ENCODE results near the gene RCOR1. TPM values are rescaled to one million over a fixed set of nuclear protein-coding genes. Genes with fewer than 3 reads are reported as not detected.

Gene RCOR1
- polyA plus RNA-seq, 1 experiment = 16.7 TPM

GRCh38 chr14:102590667-102591099 lies 1.8 kb upstream of the RCOR1 start:
- Histone ChIP-seq H3K9me3 (ENCODE audit: control insufficient read depth, insufficient read depth, low read length) (no peaks in the 10 kb centered on the region; the same call in 1 of the 2 replicates), H3K27ac (ENCODE audit: low read depth, low read length) (peak overlapping the region; percentile 33), H3K27me3 (ENCODE audit: control insufficient read depth, insufficient read depth, low read length) (no peaks in the 10 kb centered on the region), H3K4me3 (ENCODE audit: low read depth, low read length) (peak overlapping the region; percentile 81; the same call in 1 of the 2 replicates)
- DNase-seq (ENCODE audit: low read depth, low spot score) = no peak
- peak; percentile 71 for TF ChIP-seq CTCF (IDR thresholded peaks at IDR 0.05; ENCODE audit: low read depth, low read length)
- ChIA-PET CTCF (interaction anchor here (0.6 to 1.8 kb wide), 3 partner anchors 19 to 74 kb away, joined by 3 to 7 read pairs (median 3); no protein-coding TSS in a partner anchor), POLR2A (interaction anchor here (0.6 to 2.0 kb wide), 2 partner anchors 64 to 66 kb away, joined by 3 to 13 read pairs; no protein-coding TSS in a partner anchor)

DNA sequence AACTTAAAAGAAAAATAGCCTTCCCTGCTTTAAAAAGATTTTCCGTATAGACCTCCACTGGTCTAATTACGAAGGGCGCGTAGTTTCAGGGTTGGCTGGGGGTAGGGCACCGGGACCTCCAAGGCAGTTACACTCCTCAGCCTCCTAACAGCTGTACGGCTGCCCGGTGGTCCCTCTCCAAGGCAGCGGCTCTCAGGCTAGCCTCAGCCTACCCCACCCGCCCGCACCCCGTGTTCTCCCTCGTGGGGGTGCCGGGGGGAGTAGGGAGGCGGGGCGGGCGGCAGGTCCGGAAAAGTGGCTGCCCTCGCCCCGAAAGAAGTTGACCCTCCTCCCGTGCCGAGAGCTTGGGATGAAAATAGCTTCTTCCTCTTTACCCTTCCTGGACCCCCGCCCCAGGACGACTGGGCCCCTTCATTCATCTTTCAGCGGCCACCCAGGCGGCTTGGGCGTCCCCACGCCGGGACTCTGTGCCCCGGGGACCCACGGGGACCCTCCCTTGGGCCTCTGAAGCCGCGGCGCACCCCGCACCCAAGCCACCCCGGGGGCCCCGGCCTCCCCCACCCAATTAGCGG lies 991 bp upstream of the RCOR1 start:
- ChIA-PET POLR2A (interaction anchor here (0.6 to 2.0 kb wide), 5 partner anchors 12 to 67 kb away, joined by 3 to 13 read pairs (median 3); no protein-coding TSS in a partner anchor), CTCF (interaction anchor here (1.0 to 1.8 kb wide), 2 partner anchors 20 to 67 kb away, joined by 3 to 7 read pairs; no protein-coding TSS in a partner anchor)
- DNase-seq (ENCODE audit: low read depth, low spot score) = no peak
- H3K27me3 ChIP-seq (ENCODE audit: control insufficient read depth, insufficient read depth, low read length) = no peaks in the 10 kb centered on the region
- H3K9me3 ChIP-seq (ENCODE audit: control insufficient read depth, insufficient read depth, low read length) = no peaks in the 10 kb centered on the region
- H3K27ac ChIP-seq (ENCODE audit: low read depth, low read length) = peak overlapping the region; percentile 98
- TF ChIP-seq CTCF (IDR thresholded peaks at IDR 0.05; ENCODE audit: low read depth, low read length) = no peak
- peak overlapping the region; percentile 81 for H3K4me3 ChIP-seq (ENCODE audit: low read depth, low read length)

- DNase-seq (ENCODE audit: low read depth, low spot score) = no peak
- ChIA-PET POLR2A (no interaction called here), CTCF (no interaction called here)
- Histone ChIP-seq H3K27me3 (ENCODE audit: control insufficient read depth, insufficient read depth, low read length) (no peaks in the 10 kb centered on the region), H3K4me3 (ENCODE audit: low read depth, low read length) (peak overlapping the region; percentile 74), H3K9me3 (ENCODE audit: control insufficient read depth, insufficient read depth, low read length) (no peaks in the 10 kb centered on the region), H3K27ac (ENCODE audit: low read depth, low read length) (peak overlapping the region; percentile 21)
- no peak for TF ChIP-seq CTCF (IDR thresholded peaks at IDR 0.05; ENCODE audit: low read depth, low read length)
These were observed 263 bp downstream of the RCOR1 start for GRCh38 chr14:102592763-102593060.

DNA sequence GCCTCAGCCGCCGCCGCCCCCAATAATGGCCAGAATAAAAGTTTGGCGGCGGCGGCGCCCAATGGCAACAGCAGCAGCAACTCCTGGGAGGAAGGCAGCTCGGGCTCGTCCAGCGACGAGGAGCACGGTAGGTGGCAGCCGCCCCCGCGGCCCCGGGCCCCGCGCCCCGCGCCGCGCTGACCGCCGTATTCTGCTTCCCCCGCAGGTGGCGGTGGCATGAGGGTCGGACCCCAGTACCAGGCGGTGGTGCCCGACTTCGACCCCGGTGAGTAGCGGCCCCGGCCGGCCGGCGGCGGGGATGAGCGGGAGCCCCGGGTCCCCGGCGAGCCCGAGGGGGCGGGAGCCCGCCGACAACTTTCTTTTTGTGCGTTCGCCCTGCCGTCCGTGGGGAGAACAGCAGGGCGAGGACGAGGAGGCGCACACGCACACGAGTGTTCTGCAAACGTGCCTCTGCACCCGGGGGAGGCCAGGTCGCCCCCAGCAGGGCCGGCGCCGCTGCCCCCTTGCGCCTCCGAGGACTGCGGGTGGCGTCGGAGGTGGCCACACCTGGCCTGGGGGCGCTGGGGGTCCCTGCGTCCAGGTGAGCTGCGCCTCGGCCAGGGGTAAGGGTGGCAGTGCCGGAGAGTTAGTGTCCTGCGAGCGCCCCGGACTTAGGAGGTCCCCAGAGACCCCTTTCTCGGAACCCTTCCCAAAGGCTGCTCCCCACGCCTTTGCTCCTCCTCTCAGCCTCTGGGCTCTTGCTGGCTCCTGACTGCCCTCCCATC lies 794 bp downstream of the RCOR1 start:
- DNase-seq (ENCODE audit: low read depth, low spot score) = no peak
- Histone ChIP-seq H3K27ac (ENCODE audit: low read depth, low read length) (peak overlapping the region; percentile 21), H3K4me3 (ENCODE audit: low read depth, low read length) (peak overlapping the region; percentile 74), H3K9me3 (ENCODE audit: control insufficient read depth, insufficient read depth, low read length) (no peaks in the 10 kb centered on the region), H3K27me3 (ENCODE audit: control insufficient read depth, insufficient read depth, low read length) (no peaks in the 10 kb centered on the region)
- TF ChIP-seq CTCF (IDR thresholded peaks at IDR 0.05; ENCODE audit: low read depth, low read length) = peak; percentile 34
- CTCF ChIA-PET = interaction anchor here (1.0 to 2.3 kb wide), 6 partner anchors 14 to 69 kb away, joined by 3 to 26 read pairs (median 12); no protein-coding TSS in a partner anchor
- POLR2A ChIA-PET = interaction anchor here (0.7 kb wide), 1 partner anchor 69 kb away, joined by 4 read pairs; no protein-coding TSS in a partner anchor

DNA sequence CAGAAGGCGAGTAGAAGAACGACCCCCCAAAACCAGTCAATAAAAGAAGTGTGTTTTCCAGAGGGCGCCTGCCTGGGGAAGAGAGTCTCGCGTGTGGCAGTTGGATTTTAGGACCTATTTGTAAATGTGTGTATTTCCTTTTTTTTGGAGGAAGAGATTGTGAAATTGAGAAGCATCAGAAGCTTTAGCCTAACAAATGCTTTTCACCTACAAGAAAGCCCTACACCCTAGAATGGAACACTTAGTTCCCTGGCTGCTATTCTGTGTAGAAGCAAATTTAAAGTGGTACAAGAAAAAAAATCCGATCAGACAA lies 1.3 kb downstream of the RCOR1 start:
- H3K9me3 ChIP-seq (ENCODE audit: control insufficient read depth, insufficient read depth, low read length) = no peaks in the 10 kb centered on the region
- ChIA-PET POLR2A (interaction anchor here (0.7 kb wide), 1 partner anchor 69 kb away, joined by 4 read pairs; no protein-coding TSS in a partner anchor), CTCF (interaction anchor here (0.6 to 3.2 kb wide), 25 partner anchors 10 to 797 kb away, joined by 3 to 26 read pairs (median 6); no protein-coding TSS in a partner anchor)
- H3K4me3 ChIP-seq (ENCODE audit: low read depth, low read length) = peak overlapping the region; percentile 74
- H3K27ac ChIP-seq (ENCODE audit: low read depth, low read length) = no peak overlapping the region
- no peak for TF ChIP-seq CTCF (IDR thresholded peaks at IDR 0.05; ENCODE audit: low read depth, low read length)
- no peaks in the 10 kb centered on the region for H3K27me3 ChIP-seq (ENCODE audit: control insufficient read depth, insufficient read depth, low read length)
- DNase-seq (ENCODE audit: low read depth, low spot score) = no peak
